ENCODE results near the gene GALT. TPM values are rescaled to one million over a fixed set of nuclear protein-coding genes. Genes with fewer than 3 reads are reported as not detected.

The GALT gene
- total RNA-seq, 6 donors from 2014 or later = 33.4 to 141 (median 44.3) TPM

GRCh38 chr9:34630402-34631154, 15.9 kb upstream of the GALT start:
- Histone ChIP-seq H3K27me3 (peaks cover 0 to 43% (median 14%) of the 10 kb centered on the region in 4 donors), H3K4me3 (no peak overlapping the region)
- 33 to 44% methylated on average over 5 of the region's 5 CpGs for WGBS, 2 donors

GRCh38 chr9:34633166-34633565, 13.3 kb upstream of the GALT start:
- WGBS, 2 donors = 68% methylated on average over 5 of the region's 5 CpGs
- H3K4me3 ChIP-seq = no peak overlapping the region
- no peak for ATAC-seq (ENCODE audit: low FRiP score in 2 of 2)
- no peak overlapping the region for H3K27ac ChIP-seq
- no peak for TF ChIP-seq CTCF (IDR thresholded peaks at IDR 0.05)
- TF ChIP-seq POLR2A (IDR thresholded peaks at IDR 0.05) = no peak
- TF ChIP-seq EP300 (IDR thresholded peaks at IDR 0.05) = no peak
- no peak for TF ChIP-seq POLR2AphosphoS5 (IDR thresholded peaks at IDR 0.05)
- H3K4me1 ChIP-seq = peaks cover 27 to 32% (median 28%) of the 10 kb centered on the region in 4 donors
- H3K36me3 ChIP-seq = peaks cover 0 to 8% (median 4%) of the 10 kb centered on the region in 4 donors
- no peaks in the 10 kb centered on the region for H3K9me3 ChIP-seq
- DNase-seq = no peak
- peaks cover 0 to 21% (median 8%) of the 10 kb centered on the region in 4 donors for H3K27me3 ChIP-seq

More at GRCh38 chr9:34630402-34631154, 15.9 kb upstream of the GALT start:
- no peak for DNase-seq
- no peak for TF ChIP-seq POLR2AphosphoS5 (IDR thresholded peaks at IDR 0.05)
- no peak for TF ChIP-seq POLR2A (IDR thresholded peaks at IDR 0.05)
- TF ChIP-seq EP300 (IDR thresholded peaks at IDR 0.05) = no peak
- no peak for TF ChIP-seq CTCF (IDR thresholded peaks at IDR 0.05)
- no peak overlapping the region for H3K27ac ChIP-seq
- H3K36me3 ChIP-seq = peaks cover 0 to 5% (median 3%) of the 10 kb centered on the region in 4 donors
- no peaks in the 10 kb centered on the region for H3K9me3 ChIP-seq
- ATAC-seq (ENCODE audit: low FRiP score in 2 of 2) = no peak
- H3K4me1 ChIP-seq = peaks cover 10 to 15% (median 13%) of the 10 kb centered on the region in 4 donors

DNA sequence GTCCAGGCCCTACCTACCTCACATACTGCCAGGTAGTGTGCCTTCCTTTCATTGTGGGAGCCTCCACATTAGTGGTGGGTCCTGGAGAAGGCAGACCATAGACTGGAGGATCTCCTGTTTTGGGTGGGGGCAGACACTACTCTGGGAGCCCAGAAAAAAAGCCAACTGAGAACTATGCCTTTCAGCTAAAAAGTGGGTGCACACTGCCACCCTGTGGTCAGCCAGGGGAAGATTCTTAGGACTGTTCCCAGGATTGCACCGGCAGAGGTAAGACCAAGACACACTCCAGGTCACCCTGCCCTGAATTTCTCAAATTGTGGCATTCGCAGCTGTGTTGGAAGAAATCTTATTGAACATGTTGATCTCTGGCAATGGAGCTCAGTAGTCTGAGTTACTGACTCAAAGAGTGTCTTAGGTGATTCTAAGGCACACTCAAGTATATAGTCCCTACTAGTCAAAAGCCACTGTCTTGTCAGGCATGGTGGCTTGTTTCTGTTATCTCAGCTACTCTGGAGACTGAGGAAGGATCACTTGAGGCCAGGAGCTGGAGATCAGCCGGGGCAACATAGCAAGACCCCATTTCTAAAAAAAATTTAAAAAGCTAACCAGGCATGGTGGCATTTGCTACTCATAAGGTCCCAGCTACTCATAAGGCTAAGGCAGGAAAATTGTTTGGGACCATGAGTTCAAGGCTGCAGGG, 12.5 kb upstream of the GALT start:
- Histone ChIP-seq H3K27me3 (peaks cover 0 to 13% (median 6%) of the 10 kb centered on the region in 4 donors), H3K9me3 (no peaks in the 10 kb centered on the region), H3K4me3 (no peak overlapping the region), H3K27ac (no peak overlapping the region), H3K36me3 (peaks cover 0 to 8% (median 4%) of the 10 kb centered on the region in 4 donors), H3K4me1 (peaks cover 24 to 30% (median 26%) of the 10 kb centered on the region in 4 donors)
- WGBS, 2 donors = 18 to 40% methylated on average over 2 to 3 of the region's 3 CpGs
- TF ChIP-seq POLR2A (IDR thresholded peaks at IDR 0.05) (no peak), CTCF (IDR thresholded peaks at IDR 0.05) (peak; percentile 73 to 84 (median 76))
- DNase-seq (peak in 1 of 2 donors; percentile 71), ATAC-seq (ENCODE audit: low FRiP score in 2 of 2) (peak; percentile 58 to 66)

DNA sequence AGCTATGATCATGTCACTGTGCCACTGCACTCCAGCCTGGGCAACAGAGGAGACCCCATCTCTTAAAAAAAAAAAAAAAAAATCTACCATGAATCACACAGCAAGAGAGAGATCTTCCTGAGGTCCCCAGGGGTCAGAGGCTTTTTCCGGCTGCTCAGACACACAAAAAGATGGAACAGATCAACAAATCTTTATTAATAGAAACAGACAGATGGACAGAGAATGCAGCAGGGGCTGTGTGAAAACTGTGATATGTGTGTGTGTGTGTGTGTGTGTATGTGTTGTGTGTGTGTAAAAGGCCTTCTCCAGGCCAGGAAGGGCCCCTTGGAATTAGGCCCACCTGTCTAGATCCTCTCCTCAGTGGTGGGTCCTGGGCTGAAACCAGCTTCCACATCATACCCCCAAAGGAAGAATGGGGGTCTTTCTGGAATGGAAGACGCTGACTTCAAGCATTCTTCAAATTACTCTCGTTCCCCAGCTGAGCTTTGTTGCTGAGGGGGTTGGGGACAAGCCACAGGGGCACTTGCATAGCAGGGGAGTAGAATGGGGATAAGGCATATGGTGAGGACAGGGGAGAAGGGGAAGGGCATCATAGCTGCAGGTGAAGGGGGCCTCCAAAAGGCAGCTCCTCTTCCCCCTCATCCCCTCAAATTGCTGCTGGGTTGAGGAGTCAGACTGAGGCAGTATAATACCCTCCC, 11.8 kb upstream of the GALT start:
- no peak overlapping the region for H3K4me3 ChIP-seq
- 86 to 89% methylated on average over 3 of the region's 3 CpGs for WGBS, 2 donors
- H3K27me3 ChIP-seq = peaks cover 0 to 7% (median 3%) of the 10 kb centered on the region in 4 donors
- peaks cover 0 to 8% (median 4%) of the 10 kb centered on the region in 4 donors for H3K36me3 ChIP-seq
- H3K9me3 ChIP-seq = no peaks in the 10 kb centered on the region
- DNase-seq (no peak), ATAC-seq (ENCODE audit: low FRiP score in 2 of 2) (no peak)
- peaks cover 21 to 23% (median 22%) of the 10 kb centered on the region in 4 donors for H3K4me1 ChIP-seq
- TF ChIP-seq POLR2AphosphoS5 (IDR thresholded peaks at IDR 0.05) = no peak
- TF ChIP-seq CTCF (IDR thresholded peaks at IDR 0.05) = no peak
- no peak for TF ChIP-seq EP300 (IDR thresholded peaks at IDR 0.05)
- TF ChIP-seq POLR2A (IDR thresholded peaks at IDR 0.05) = no peak
- H3K27ac ChIP-seq = no peak overlapping the region

Data from upper lobe of left lung (tissue), 6 donors.